NCI-H2171 treated with DMSO at 0.1 percent for 48 hours (cell line): Measurements from ENCODE around the gene HS3ST6.
"Not testable (repeated sequence)": the region's sequence is repeated elsewhere in the genome, so short reads cannot be mapped to it uniquely, and the experiment has no call there.

Source experiments
- DNase-seq: peaks from one replicate; lab custom pipeline; 2025; lab: John Stamatoyannopoulos, UW

Gene HS3ST6

GRCh38 chr16:1877804-1878203 is 40.4 kb downstream of the HS3ST6 start:
- no peak for DNase-seq

- peak; percentile 36 for DNase-seq
Observed at GRCh38 chr16:1877089-1877488, 41.1 kb downstream of the HS3ST6 start.

- DNase-seq = no peak
Observed at GRCh38 chr16:1876468-1876867, 41.7 kb downstream of the HS3ST6 start.

- not testable (repeated sequence) for DNase-seq
Observed at GRCh38 chr16:1876066-1876465, 42.1 kb downstream of the HS3ST6 start.

GRCh38 chr16:1874854-1875253 is 43.4 kb downstream of the HS3ST6 start:
- no peak for DNase-seq

GRCh38 chr16:1871974-1872635 is 46.1 kb downstream of the HS3ST6 start, which contains the start of gene MEIOB:
Gene MEIOB, minus strand, starts transcription at chr16:1872164. Its CDS starts 3,989 bp downstream, at chr16:1868175.
- DNase-seq = no peak

- no peak for DNase-seq
Observed at GRCh38 chr16:1870365-1871082, 47.7 kb downstream of the HS3ST6 start.

GRCh38 chr16:1865902-1866690 is 52.1 kb downstream of the HS3ST6 start:
- DNase-seq = peak; percentile 6

- DNase-seq = peak; percentile 48
Observed at GRCh38 chr16:1863681-1864460, 54.3 kb downstream of the HS3ST6 start.

GRCh38 chr16:1862394-1862793 is 55.8 kb downstream of the HS3ST6 start:
- no peak for DNase-seq

GRCh38 chr16:1861730-1862129 is 56.5 kb downstream of the HS3ST6 start:
- DNase-seq = no peak
